A549 (cell line): ENCODE data around the gene FAM163A.

Experiments
- CHD4 ChIP-seq: fragments of 200-600 bp; sonication (generic); IDR thresholded peaks from 2 replicates; pipeline ENCODE4 v1.6.1; 2016; ENCODE audit warnings: antibody characterized with exemption, mild to moderate bottlenecking, borderline replicate concordance
- EP300 ChIP-seq, 2 experiments: fragments of >200 bp; sonication (Bioruptor Twin); formaldehyde crosslinking; IDR thresholded peaks; 2 replicates in 1 of 2; 3 replicates in 1 of 2; pipeline ENCODE4 v1.6.1; 2016 to 2017
- GATA3 ChIP-seq: IDR thresholded peaks from 2 replicates; pipeline ENCODE4 v1.6.1; 2012; ENCODE audit warnings: borderline replicate concordance
- KDM5A ChIP-seq: fragments of 200-600 bp; sonication (generic); IDR thresholded peaks from 2 replicates; pipeline ENCODE4 v1.6.1; 2016; ENCODE audit warnings: antibody characterized with exemption, mild to moderate bottlenecking
- NPAS2 ChIP-seq: fragments of 250-450 bp; sonication (Bioruptor Pico); IDR thresholded peaks from 2 replicates; pipeline ENCODE4 v1.8.0; 2022; ENCODE audit warnings: mild to moderate bottlenecking, moderate library complexity, borderline replicate concordance
- POLR2A ChIP-seq: IDR thresholded peaks from 2 replicates; pipeline ENCODE4 v1.6.1; 2012; ENCODE audit warnings: mild to moderate bottlenecking, low read length
- ZSCAN20 ChIP-seq: fragments of 250-450 bp; sonication (Bioruptor Pico); IDR thresholded peaks from 2 replicates; pipeline ENCODE4 v1.8.0; 2022; ENCODE audit warnings: mild to moderate bottlenecking, moderate library complexity
- TF ChIP-seq, protein P1 (sequence below): fragments of >200 bp; sonication (Bioruptor Twin); formaldehyde crosslinking; IDR thresholded peaks from 3 replicates; pipeline ENCODE4 v1.5.1; 2016
- TF ChIP-seq, protein P2 (sequence below): IDR thresholded peaks from 2 replicates; pipeline ENCODE4 v1.6.1; 2012

DNA sequence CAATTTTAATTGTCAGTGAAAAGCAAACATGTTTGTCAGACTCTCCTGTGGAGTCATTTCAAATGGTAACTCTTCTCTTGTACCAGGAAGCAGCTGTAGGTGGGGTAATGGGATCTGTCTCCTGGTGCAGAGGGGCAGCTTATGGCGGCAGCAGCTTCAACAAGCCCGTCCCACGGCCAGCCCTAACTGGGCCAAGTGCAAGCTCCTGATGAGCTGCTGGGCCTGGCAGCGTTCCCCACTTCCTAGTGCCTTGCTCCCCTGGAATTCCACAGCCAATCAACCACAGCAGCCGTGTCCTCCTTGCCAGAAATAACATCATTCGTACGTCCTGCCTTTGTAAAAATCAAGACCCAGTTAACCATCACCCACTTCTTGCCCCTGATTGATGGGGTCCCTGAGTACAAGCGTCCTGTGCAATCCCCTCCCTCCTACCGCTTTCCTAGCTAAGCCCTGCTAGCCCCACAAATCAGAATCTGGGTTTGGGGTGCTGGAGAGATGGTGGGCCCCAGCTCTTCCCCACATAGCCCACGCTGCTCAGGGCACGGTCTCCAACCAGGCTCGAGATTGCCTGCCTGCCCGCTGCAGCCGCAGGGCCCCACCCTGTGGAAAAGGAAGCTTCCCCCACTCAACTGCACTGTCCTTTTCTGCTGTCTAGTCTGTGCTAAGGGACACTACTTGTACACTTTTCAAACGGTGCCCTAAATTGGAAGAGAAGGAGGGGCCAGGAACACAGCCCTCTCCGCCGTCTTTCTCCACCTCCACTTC lies 73.3 kb downstream of the FAM163A start:
- TF ChIP-seq, protein P1, sequence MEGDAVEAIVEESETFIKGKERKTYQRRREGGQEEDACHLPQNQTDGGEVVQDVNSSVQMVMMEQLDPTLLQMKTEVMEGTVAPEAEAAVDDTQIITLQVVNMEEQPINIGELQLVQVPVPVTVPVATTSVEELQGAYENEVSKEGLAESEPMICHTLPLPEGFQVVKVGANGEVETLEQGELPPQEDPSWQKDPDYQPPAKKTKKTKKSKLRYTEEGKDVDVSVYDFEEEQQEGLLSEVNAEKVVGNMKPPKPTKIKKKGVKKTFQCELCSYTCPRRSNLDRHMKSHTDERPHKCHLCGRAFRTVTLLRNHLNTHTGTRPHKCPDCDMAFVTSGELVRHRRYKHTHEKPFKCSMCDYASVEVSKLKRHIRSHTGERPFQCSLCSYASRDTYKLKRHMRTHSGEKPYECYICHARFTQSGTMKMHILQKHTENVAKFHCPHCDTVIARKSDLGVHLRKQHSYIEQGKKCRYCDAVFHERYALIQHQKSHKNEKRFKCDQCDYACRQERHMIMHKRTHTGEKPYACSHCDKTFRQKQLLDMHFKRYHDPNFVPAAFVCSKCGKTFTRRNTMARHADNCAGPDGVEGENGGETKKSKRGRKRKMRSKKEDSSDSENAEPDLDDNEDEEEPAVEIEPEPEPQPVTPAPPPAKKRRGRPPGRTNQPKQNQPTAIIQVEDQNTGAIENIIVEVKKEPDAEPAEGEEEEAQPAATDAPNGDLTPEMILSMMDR: no peak
- TF ChIP-seq, protein P2, sequence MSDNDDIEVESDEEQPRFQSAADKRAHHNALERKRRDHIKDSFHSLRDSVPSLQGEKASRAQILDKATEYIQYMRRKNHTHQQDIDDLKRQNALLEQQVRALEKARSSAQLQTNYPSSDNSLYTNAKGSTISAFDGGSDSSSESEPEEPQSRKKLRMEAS: no peak
- TF ChIP-seq ZSCAN20 (no peak), NPAS2 (no peak), KDM5A (no peak), EP300 (IDR thresholded peaks at IDR 0.05) (no peak), POLR2A (no peak), GATA3 (no peak), CHD4 (no peak)
